ENCODE measurements around the gene KIAA1328.

DNA sequence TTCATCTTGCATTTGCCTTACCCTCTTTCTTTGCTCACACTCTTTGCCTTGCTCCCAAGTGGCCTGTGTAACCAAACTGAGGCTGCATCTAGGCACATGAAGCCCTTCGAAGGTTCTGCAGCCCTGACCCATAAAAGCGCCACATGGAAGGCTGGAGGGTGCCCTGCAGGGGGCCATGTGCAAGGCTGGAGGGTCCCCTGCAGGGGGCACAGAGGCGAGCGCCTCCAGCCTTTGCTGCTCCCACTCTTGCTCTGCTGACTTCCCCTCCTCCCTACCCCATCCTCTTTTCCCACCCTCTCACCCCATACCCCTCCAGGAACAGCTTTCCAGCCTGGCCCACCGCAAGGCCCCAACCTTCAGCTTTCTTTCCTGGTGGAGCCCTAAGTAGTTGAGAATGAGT, 419.4 kb downstream of the KIAA1328 start:
- TF ChIP-seq, protein P1, sequence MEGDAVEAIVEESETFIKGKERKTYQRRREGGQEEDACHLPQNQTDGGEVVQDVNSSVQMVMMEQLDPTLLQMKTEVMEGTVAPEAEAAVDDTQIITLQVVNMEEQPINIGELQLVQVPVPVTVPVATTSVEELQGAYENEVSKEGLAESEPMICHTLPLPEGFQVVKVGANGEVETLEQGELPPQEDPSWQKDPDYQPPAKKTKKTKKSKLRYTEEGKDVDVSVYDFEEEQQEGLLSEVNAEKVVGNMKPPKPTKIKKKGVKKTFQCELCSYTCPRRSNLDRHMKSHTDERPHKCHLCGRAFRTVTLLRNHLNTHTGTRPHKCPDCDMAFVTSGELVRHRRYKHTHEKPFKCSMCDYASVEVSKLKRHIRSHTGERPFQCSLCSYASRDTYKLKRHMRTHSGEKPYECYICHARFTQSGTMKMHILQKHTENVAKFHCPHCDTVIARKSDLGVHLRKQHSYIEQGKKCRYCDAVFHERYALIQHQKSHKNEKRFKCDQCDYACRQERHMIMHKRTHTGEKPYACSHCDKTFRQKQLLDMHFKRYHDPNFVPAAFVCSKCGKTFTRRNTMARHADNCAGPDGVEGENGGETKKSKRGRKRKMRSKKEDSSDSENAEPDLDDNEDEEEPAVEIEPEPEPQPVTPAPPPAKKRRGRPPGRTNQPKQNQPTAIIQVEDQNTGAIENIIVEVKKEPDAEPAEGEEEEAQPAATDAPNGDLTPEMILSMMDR (IDR thresholded peaks at IDR 0.05; ENCODE audit: insufficient read depth, low read length) = no peak
- TF ChIP-seq POLR2AphosphoS5 (IDR thresholded peaks at IDR 0.05; ENCODE audit: low read depth) = no peak
- TF ChIP-seq, protein P2, sequence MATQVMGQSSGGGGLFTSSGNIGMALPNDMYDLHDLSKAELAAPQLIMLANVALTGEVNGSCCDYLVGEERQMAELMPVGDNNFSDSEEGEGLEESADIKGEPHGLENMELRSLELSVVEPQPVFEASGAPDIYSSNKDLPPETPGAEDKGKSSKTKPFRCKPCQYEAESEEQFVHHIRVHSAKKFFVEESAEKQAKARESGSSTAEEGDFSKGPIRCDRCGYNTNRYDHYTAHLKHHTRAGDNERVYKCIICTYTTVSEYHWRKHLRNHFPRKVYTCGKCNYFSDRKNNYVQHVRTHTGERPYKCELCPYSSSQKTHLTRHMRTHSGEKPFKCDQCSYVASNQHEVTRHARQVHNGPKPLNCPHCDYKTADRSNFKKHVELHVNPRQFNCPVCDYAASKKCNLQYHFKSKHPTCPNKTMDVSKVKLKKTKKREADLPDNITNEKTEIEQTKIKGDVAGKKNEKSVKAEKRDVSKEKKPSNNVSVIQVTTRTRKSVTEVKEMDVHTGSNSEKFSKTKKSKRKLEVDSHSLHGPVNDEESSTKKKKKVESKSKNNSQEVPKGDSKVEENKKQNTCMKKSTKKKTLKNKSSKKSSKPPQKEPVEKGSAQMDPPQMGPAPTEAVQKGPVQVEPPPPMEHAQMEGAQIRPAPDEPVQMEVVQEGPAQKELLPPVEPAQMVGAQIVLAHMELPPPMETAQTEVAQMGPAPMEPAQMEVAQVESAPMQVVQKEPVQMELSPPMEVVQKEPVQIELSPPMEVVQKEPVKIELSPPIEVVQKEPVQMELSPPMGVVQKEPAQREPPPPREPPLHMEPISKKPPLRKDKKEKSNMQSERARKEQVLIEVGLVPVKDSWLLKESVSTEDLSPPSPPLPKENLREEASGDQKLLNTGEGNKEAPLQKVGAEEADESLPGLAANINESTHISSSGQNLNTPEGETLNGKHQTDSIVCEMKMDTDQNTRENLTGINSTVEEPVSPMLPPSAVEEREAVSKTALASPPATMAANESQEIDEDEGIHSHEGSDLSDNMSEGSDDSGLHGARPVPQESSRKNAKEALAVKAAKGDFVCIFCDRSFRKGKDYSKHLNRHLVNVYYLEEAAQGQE (IDR thresholded peaks at IDR 0.05; ENCODE audit: insufficient replicate concordance, low read depth) = no peak
